Thoracic aorta (tissue), 2 donors: ENCODE results near the gene LBHD1. TPM values are rescaled to one million over a fixed set of nuclear protein-coding genes. Genes with fewer than 3 reads are reported as not detected.
"Not testable (repeated sequence)": the region's sequence is repeated elsewhere in the genome, so short reads cannot be mapped to it uniquely, and the experiment has no call there.

ENCODE experiments used
- ATAC-seq: fragments of 150-250 bp; one replicate; pipeline ENCODE4 v1.8.0; 2017; ENCODE audit warnings: low read depth; ENCODE audit not compliant: insufficient number of reproducible peaks, low FRiP score
- DNase-seq: peaks from one replicate; pipeline ENCODE4 v3.0.0-alpha.2; 2020; ENCODE audit warnings: low spot score
- H3K27ac ChIP-seq, 2 donors: fragments of 200-600 bp; sonication (generic); 1 replicate in 1 of 2; 2 replicates in 1 of 2; pipeline ENCODE4 v1.5.1; 2016; ENCODE audit warnings: mild to moderate bottlenecking in 2 of 2, moderate library complexity in 2 of 2
- H3K27me3 ChIP-seq: fragments of 200-600 bp; sonication (generic); replicated peaks from 2 replicates; pipeline ENCODE4 v1.6.0; 2016; ENCODE audit warnings: mild to moderate bottlenecking; ENCODE audit not compliant: insufficient read depth
- H3K36me3 ChIP-seq: fragments of 200-600 bp; sonication (generic); one replicate; pipeline ENCODE4 v1.5.1; 2016
- H3K4me1 ChIP-seq, 2 donors: fragments of 200-600 bp; sonication (generic); 1 replicate in 1 of 2; 2 replicates in 1 of 2; pipeline versions ENCODE4 v1.5.1 to v1.6.0; 2016; ENCODE audit warnings: low read depth in 2 of 2, mild to moderate bottlenecking in 1 of 2; ENCODE audit not compliant: control insufficient read depth in 1 of 2
- H3K4me3 ChIP-seq: fragments of 200-600 bp; sonication (generic); 2 replicates; pipeline ENCODE4 v1.5.1; 2016; ENCODE audit warnings: mild to moderate bottlenecking
- H3K9me3 ChIP-seq: fragments of 200-600 bp; sonication (generic); 2 replicates; pipeline ENCODE4 v1.5.1; 2016
- CTCF ChIP-seq: fragments of 200-600 bp; sonication (generic); IDR thresholded peaks from one replicate; pipeline ENCODE4 v1.5.1; 2019; ENCODE audit warnings: antibody characterized with exemption
- total RNA-seq, 2 donors: library from RNA; depleted of rRNA; stranded (reverse); fragments of >200 nt; gene quantifications; one replicate each; pipeline versions ENCODE4 v1.1.0 to v1.2.3, GENCODE V29; 2016

Gene LBHD1
- total RNA-seq, 2 donors from 2014 or later, result 3.7 to 7.8 TPM

DNA sequence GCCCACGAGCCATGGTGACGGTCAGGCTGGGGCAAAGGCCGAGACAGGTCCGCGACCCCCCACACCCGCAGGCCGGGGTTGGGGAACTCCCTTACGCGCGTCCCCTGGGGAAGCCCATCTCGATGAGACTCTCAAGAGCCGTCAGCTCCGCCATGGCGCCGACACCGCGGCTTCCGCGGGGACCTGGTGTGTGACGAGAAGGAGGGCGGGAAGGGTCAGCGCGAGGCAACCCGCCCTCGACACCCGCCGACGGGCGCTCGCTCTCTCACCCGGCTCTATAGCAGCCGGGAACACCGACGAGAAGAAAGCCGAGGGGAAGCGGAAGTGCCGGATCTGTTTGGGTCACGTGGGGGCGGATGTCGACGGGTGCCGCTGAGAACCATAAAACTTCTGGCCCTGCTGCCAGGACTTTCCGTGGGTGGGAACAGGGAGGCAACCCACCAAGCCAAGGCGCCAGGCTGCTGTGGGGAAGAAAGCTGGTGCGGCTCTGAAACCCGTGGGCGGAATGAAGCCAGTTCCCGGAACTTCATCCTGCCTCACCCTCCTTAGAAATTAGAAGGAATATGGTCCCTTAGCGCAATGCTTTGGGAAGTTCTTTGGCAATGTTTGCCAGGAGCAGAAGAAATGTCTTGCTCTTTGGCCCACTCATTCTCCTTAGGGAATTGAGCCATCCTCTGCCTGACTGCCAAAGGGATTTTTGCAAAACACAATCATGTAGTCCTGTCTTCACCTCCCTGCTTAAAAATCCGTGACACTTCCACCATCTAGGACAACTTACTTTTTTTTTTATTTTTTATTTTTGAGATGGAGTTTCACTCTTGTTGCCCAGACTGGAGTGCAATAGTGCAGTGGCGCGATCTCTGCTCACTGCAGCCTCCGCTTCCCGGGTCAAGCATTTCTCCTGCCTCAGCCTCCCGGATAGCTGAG is 7.0 kb upstream of the LBHD1 start, which contains the start of gene UBXN1:
Gene UBXN1 (minus strand): TSS at position 304 of the 927 bp plus-strand sequence. CDS start 150 bp downstream, at position 154.
- ATAC-seq (peak; percentile 82), DNase-seq (peak; percentile 87)
- Histone ChIP-seq H3K27ac (peak within 1 kb of the TSS; percentile 93 to 97), H3K27me3 (no peaks in the 10 kb centered on the region), H3K9me3 (no peaks in the 10 kb centered on the region), H3K36me3 (peaks cover 16% of the 10 kb centered on the region), H3K4me1 (peaks cover 11 to 23% of the 10 kb centered on the region in 2 donors), H3K4me3 (peak within 1 kb of the TSS; percentile 100)
- TF ChIP-seq CTCF, result no peak

- Histone ChIP-seq H3K9me3 (no peaks in the 10 kb centered on the region), H3K27ac (peak overlapping the region; percentile 93 to 97), H3K4me1 (peaks cover 11 to 25% of the 10 kb centered on the region in 2 donors), H3K36me3 (peaks cover 16% of the 10 kb centered on the region), H3K4me3 (peak overlapping the region; percentile 100), H3K27me3 (no peaks in the 10 kb centered on the region)
- no peak for DNase-seq
- ATAC-seq, result no peak
- no peak for TF ChIP-seq CTCF
Measured at GRCh38 chr11:62678433-62678769, 6.3 kb upstream of the LBHD1 start.

- H3K27me3 ChIP-seq, result no peaks in the 10 kb centered on the region
- H3K36me3 ChIP-seq, result peaks cover 16% of the 10 kb centered on the region
- peak overlapping the region; percentile 100 for H3K4me3 ChIP-seq
- no peak for ATAC-seq
- no peaks in the 10 kb centered on the region for H3K9me3 ChIP-seq
- no peak for TF ChIP-seq CTCF
- peak overlapping the region; percentile 93 to 97 for H3K27ac ChIP-seq
- DNase-seq, result no peak
- peaks cover 15 to 31% of the 10 kb centered on the region in 2 donors for H3K4me1 ChIP-seq
Measured at GRCh38 chr11:62677714-62678113, 5.6 kb upstream of the LBHD1 start.

GRCh38 chr11:62677156-62677555 is 5.1 kb upstream of the LBHD1 start:
- no peak for ATAC-seq
- Histone ChIP-seq H3K4me3 (no peak overlapping the region), H3K27ac (no peak overlapping the region), H3K27me3 (no peaks in the 10 kb centered on the region), H3K4me1 (peaks cover 18 to 34% of the 10 kb centered on the region in 2 donors), H3K36me3 (peaks cover 16% of the 10 kb centered on the region), H3K9me3 (no peaks in the 10 kb centered on the region)
- DNase-seq, result no peak
- no peak for TF ChIP-seq CTCF

DNA sequence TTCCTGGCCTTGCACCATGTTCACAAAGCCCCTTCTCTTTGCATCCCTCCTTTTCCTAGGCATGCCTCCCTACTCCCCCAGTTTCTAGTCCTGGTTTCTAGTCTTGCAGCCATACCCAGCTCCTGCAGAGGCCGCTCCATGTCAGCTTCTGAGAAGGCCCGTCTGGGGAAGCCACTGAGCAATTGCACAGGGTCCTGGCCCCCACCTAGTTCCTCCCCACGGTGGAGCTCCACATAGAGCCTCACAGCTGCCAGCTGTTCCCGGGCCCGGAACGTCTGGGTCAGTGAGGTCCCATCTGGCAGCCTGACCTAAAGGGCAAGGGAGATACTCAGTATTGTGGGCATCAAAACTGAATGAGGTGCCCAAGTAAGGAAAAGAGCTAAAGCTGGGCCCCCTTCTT is 4.6 kb upstream of the LBHD1 start:
- Histone ChIP-seq H3K36me3 (peaks cover 16% of the 10 kb centered on the region), H3K27me3 (no peaks in the 10 kb centered on the region), H3K9me3 (no peaks in the 10 kb centered on the region), H3K27ac (no peak overlapping the region), H3K4me3 (no peak overlapping the region), H3K4me1 (peaks cover 18 to 34% of the 10 kb centered on the region in 2 donors)
- ATAC-seq, result no peak
- no peak for TF ChIP-seq CTCF
- no peak for DNase-seq

DNA sequence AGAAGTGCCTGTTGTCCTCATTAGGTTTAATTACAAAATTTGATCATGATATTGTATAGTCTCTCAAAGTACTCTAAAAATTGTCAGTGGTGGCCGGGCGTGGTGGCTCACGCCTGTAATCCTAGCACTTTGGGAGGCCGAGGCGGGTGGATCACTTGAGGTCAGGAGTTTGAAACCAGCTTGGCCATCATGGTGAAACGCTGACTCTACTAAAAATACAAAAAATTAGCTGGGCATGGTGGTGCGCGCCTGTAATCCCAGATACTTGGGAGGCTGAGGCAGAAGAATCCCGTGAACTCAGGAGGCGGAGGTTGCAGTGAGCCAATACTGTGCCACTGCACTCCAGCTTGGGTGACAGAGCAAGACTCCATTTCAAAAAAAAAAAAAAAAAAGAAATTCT is 3.3 kb upstream of the LBHD1 start:
- not testable (repeated sequence) for DNase-seq, H3K9me3 ChIP-seq, H3K4me3 ChIP-seq, H3K27me3 ChIP-seq, H3K27ac ChIP-seq, ATAC-seq
- H3K36me3 ChIP-seq, result peaks cover 16% of the 10 kb centered on the region
- H3K4me1 ChIP-seq, result peaks cover 24 to 41% of the 10 kb centered on the region in 2 donors
